Suprapubic skin (tissue), 4 donors: ENCODE data around the gene GADD45G. TPM values are rescaled to one million over a fixed set of nuclear protein-coding genes. Genes with fewer than 3 reads are reported as not detected.
A peak's percentile ranks its signal among the peaks of the same experiment; 100 is the strongest.

Experiments
- DNase-seq, 2 donors: peaks; one replicate each; pipeline ENCODE4 v3.0.0-alpha.2; 2019; ENCODE audit warnings: low spot score in 2 of 2
- H3K27ac ChIP-seq: fragments of 200-600 bp; sonication (generic); one replicate; pipeline ENCODE4 v1.5.1; 2019
- H3K27me3 ChIP-seq: fragments of 200-600 bp; sonication (generic); one replicate; pipeline ENCODE4 v1.5.1; 2019
- H3K36me3 ChIP-seq: fragments of 200-600 bp; sonication (generic); one replicate; pipeline ENCODE4 v1.5.1; 2019
- H3K4me1 ChIP-seq: fragments of 200-600 bp; sonication (generic); one replicate; pipeline ENCODE4 v1.5.1; 2019
- H3K4me3 ChIP-seq: fragments of 200-600 bp; sonication (generic); one replicate; pipeline ENCODE4 v1.5.1; 2019; ENCODE audit warnings: mild to moderate bottlenecking
- H3K9me3 ChIP-seq: fragments of 200-600 bp; sonication (generic); one replicate; pipeline ENCODE4 v1.5.1; 2019
- EP300 ChIP-seq: sonication (generic); formaldehyde crosslinking; IDR thresholded peaks from one replicate; pipeline ENCODE4 v1.6.1; 2017; ENCODE audit warnings: antibody characterized with exemption
- POLR2A ChIP-seq, 2 donors: fragments of 450-650 bp; IDR thresholded peaks; one replicate each; pipeline ENCODE4 v1.6.1; 2017; ENCODE audit warnings: antibody characterized with exemption in 2 of 2, mild to moderate bottlenecking in 2 of 2, moderate library complexity in 2 of 2
- POLR2AphosphoS5 ChIP-seq, 3 donors: sonication (generic); formaldehyde crosslinking; IDR thresholded peaks; one replicate each; pipeline ENCODE4 v1.6.1; 2017; ENCODE audit warnings: antibody characterized with exemption in 3 of 3
- WGBS: methylation state at CpG from one replicate; pipeline ENCODE4 v1.1.5; 2018; 5-methylcytosine and 5-hydroxymethylcytosine counted together
- total RNA-seq, 4 donors: library from RNA; depleted of rRNA; stranded (reverse); fragments of >200 nt; gene quantifications; one replicate each; pipeline ENCODE4 v1.1.0, GENCODE V29; 2016
- TF ChIP-seq, protein P1 (sequence below), 2 donors: fragments of 200-600 bp in 1 of 2; fragments of 450-650 bp in 1 of 2; sonication (generic) in 1 of 2; IDR thresholded peaks; one replicate each; pipeline ENCODE4 v1.5.1; 2016 to 2019; ENCODE audit warnings: antibody characterized with exemption in 2 of 2, mild to moderate bottlenecking in 1 of 2, moderate library complexity in 1 of 2

The GADD45G gene
- total RNA-seq, 4 donors from 2014 or later: 4.6 to 9.7 (median 6.2) TPM

- H3K9me3 ChIP-seq: no peaks in the 10 kb centered on the region
- no peak overlapping the region for H3K4me3 ChIP-seq
- TF ChIP-seq POLR2AphosphoS5 (IDR thresholded peaks at IDR 0.05) (no peak), POLR2A (IDR thresholded peaks at IDR 0.05) (no peak), EP300 (no peak)
- TF ChIP-seq, protein P1, sequence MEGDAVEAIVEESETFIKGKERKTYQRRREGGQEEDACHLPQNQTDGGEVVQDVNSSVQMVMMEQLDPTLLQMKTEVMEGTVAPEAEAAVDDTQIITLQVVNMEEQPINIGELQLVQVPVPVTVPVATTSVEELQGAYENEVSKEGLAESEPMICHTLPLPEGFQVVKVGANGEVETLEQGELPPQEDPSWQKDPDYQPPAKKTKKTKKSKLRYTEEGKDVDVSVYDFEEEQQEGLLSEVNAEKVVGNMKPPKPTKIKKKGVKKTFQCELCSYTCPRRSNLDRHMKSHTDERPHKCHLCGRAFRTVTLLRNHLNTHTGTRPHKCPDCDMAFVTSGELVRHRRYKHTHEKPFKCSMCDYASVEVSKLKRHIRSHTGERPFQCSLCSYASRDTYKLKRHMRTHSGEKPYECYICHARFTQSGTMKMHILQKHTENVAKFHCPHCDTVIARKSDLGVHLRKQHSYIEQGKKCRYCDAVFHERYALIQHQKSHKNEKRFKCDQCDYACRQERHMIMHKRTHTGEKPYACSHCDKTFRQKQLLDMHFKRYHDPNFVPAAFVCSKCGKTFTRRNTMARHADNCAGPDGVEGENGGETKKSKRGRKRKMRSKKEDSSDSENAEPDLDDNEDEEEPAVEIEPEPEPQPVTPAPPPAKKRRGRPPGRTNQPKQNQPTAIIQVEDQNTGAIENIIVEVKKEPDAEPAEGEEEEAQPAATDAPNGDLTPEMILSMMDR (IDR thresholded peaks at IDR 0.05): no peak
- no peaks in the 10 kb centered on the region for H3K36me3 ChIP-seq
- H3K27ac ChIP-seq: no peak overlapping the region
- H3K27me3 ChIP-seq: no peaks in the 10 kb centered on the region
- no peak for DNase-seq
- 93% methylated on average over 1 of the region's 1 CpG for WGBS
- peaks cover 4% of the 10 kb centered on the region for H3K4me1 ChIP-seq
These were observed 14.2 kb downstream of the GADD45G start for GRCh38 chr9:89619019-89619418.

- WGBS: 97% methylated on average over 3 of the region's 3 CpGs
- no peaks in the 10 kb centered on the region for H3K27me3 ChIP-seq
- TF ChIP-seq EP300: no peak
- TF ChIP-seq POLR2A (IDR thresholded peaks at IDR 0.05): no peak
- TF ChIP-seq POLR2AphosphoS5 (IDR thresholded peaks at IDR 0.05): no peak
- TF ChIP-seq, protein P1 (IDR thresholded peaks at IDR 0.05): no peak
These were observed 14.8 kb downstream of the GADD45G start for GRCh38 chr9:89619424-89620138.

GRCh38 chr9:89621031-89621430 is 16.2 kb downstream of the GADD45G start:
- H3K27me3 ChIP-seq: no peaks in the 10 kb centered on the region
- H3K9me3 ChIP-seq: no peaks in the 10 kb centered on the region
- TF ChIP-seq POLR2AphosphoS5 (IDR thresholded peaks at IDR 0.05) (no peak), POLR2A (IDR thresholded peaks at IDR 0.05) (no peak), EP300 (no peak)
- TF ChIP-seq, protein P1 (IDR thresholded peaks at IDR 0.05): no peak
- H3K27ac ChIP-seq: no peak overlapping the region
- WGBS: 90% methylated on average over 6 of the region's 6 CpGs
- H3K36me3 ChIP-seq: no peaks in the 10 kb centered on the region
- H3K4me1 ChIP-seq: peaks cover 4% of the 10 kb centered on the region
- no peak for DNase-seq
- H3K4me3 ChIP-seq: no peak overlapping the region

More at GRCh38 chr9:89619424-89620138, 14.8 kb downstream of the GADD45G start:
- no peak overlapping the region for H3K4me3 ChIP-seq
- H3K36me3 ChIP-seq: no peaks in the 10 kb centered on the region
- peaks cover 4% of the 10 kb centered on the region for H3K4me1 ChIP-seq
- DNase-seq: no peak
- H3K9me3 ChIP-seq: no peaks in the 10 kb centered on the region
- no peak overlapping the region for H3K27ac ChIP-seq

GRCh38 chr9:89621676-89622075 is 16.9 kb downstream of the GADD45G start:
- no peak for DNase-seq
- 90% methylated on average over 4 of the region's 4 CpGs for WGBS
- Histone ChIP-seq H3K36me3 (no peaks in the 10 kb centered on the region), H3K27me3 (no peaks in the 10 kb centered on the region), H3K27ac (no peak overlapping the region), H3K4me1 (peaks cover 4% of the 10 kb centered on the region), H3K4me3 (no peak overlapping the region), H3K9me3 (no peaks in the 10 kb centered on the region)
- TF ChIP-seq, protein P1 (IDR thresholded peaks at IDR 0.05): no peak
- peak; percentile 92 for TF ChIP-seq EP300

- DNase-seq: no peak
- H3K27ac ChIP-seq: no peak overlapping the region
- TF ChIP-seq EP300 (no peak), POLR2A (IDR thresholded peaks at IDR 0.05) (no peak), POLR2AphosphoS5 (IDR thresholded peaks at IDR 0.05) (no peak)
- TF ChIP-seq, protein P1 (IDR thresholded peaks at IDR 0.05): no peak
- no peaks in the 10 kb centered on the region for H3K36me3 ChIP-seq
- H3K4me3 ChIP-seq: no peak overlapping the region
- H3K9me3 ChIP-seq: no peaks in the 10 kb centered on the region
- WGBS: 89% methylated on average over 14 of the region's 20 CpGs
- peaks cover 4% of the 10 kb centered on the region for H3K4me1 ChIP-seq
- H3K27me3 ChIP-seq: no peaks in the 10 kb centered on the region
These were observed 18.4 kb downstream of the GADD45G start for GRCh38 chr9:89622933-89623861.
